Measurements from ENCODE around the gene APOD. TPM values are rescaled to one million over a fixed set of nuclear protein-coding genes. Genes with fewer than 3 reads are reported as not detected.
"Not testable (repeated sequence)": the region's sequence is repeated elsewhere in the genome, so short reads cannot be mapped to it uniquely, and the experiment has no call there.

APOD gene
- total RNA-seq, 1 donor from 2014 or later = not detected

- not testable (repeated sequence) for H3K4me3 ChIP-seq (ENCODE audit: insufficient read depth, low read depth, low read length); H2AFZ ChIP-seq (ENCODE audit: low read depth, low read length); DNase-seq (ENCODE audit: low read depth); FAIRE-seq; H3K9me3 ChIP-seq (ENCODE audit: insufficient read depth, low read depth, low read length); H3K4me2 ChIP-seq (ENCODE audit: low read length); H3K27me3 Mint-ChIP-seq (ENCODE audit: low read depth, unreplicated experiment); H3K9me3 Mint-ChIP-seq (ENCODE audit: unreplicated experiment); H3K4me3 Mint-ChIP-seq (ENCODE audit: unreplicated experiment); H3K27ac ChIP-seq (ENCODE audit: low read depth, low read length); H3K27ac Mint-ChIP-seq (ENCODE audit: unreplicated experiment); H3K4me1 Mint-ChIP-seq (ENCODE audit: low read depth, unreplicated experiment); H3K27me3 ChIP-seq (ENCODE audit: insufficient read depth, low read length); H3K79me2 ChIP-seq (ENCODE audit: insufficient read depth, low read length); H3K4me1 ChIP-seq (ENCODE audit: insufficient read depth, low read length); H3K36me3 ChIP-seq (ENCODE audit: insufficient read depth, low read length); H3K9ac ChIP-seq (ENCODE audit: low read length); H3K36me3 Mint-ChIP-seq (ENCODE audit: low read depth, unreplicated experiment); H4K20me1 ChIP-seq (ENCODE audit: insufficient read depth, low read length)
These were observed 46.6 kb upstream of the APOD start for GRCh38 chr3:195630086-195630917.

- FAIRE-seq; H3K4me3 Mint-ChIP-seq (ENCODE audit: unreplicated experiment); H3K27ac ChIP-seq (ENCODE audit: low read depth, low read length); H3K4me1 Mint-ChIP-seq (ENCODE audit: low read depth, unreplicated experiment); H3K9ac ChIP-seq (ENCODE audit: low read length); H3K4me3 ChIP-seq (ENCODE audit: insufficient read depth, low read depth, low read length); DNase-seq (ENCODE audit: low read depth); H3K36me3 ChIP-seq (ENCODE audit: insufficient read depth, low read length); H3K27ac Mint-ChIP-seq (ENCODE audit: unreplicated experiment); H3K4me1 ChIP-seq (ENCODE audit: insufficient read depth, low read length); H3K4me2 ChIP-seq (ENCODE audit: low read length); H2AFZ ChIP-seq (ENCODE audit: low read depth, low read length); H3K9me3 Mint-ChIP-seq (ENCODE audit: unreplicated experiment); H4K20me1 ChIP-seq (ENCODE audit: insufficient read depth, low read length); H3K27me3 ChIP-seq (ENCODE audit: insufficient read depth, low read length); H3K9me3 ChIP-seq (ENCODE audit: insufficient read depth, low read depth, low read length); H3K79me2 ChIP-seq (ENCODE audit: insufficient read depth, low read length); H3K27me3 Mint-ChIP-seq (ENCODE audit: low read depth, unreplicated experiment); H3K36me3 Mint-ChIP-seq (ENCODE audit: low read depth, unreplicated experiment): not testable (repeated sequence)
These were observed 45.9 kb upstream of the APOD start for GRCh38 chr3:195629682-195630081.

GRCh38 chr3:195628386-195628920 is 44.7 kb upstream of the APOD start:
- H3K27me3 Mint-ChIP-seq (ENCODE audit: low read depth, unreplicated experiment); H3K36me3 ChIP-seq (ENCODE audit: insufficient read depth, low read length); H3K79me2 ChIP-seq (ENCODE audit: insufficient read depth, low read length); H3K4me1 ChIP-seq (ENCODE audit: insufficient read depth, low read length); H3K36me3 Mint-ChIP-seq (ENCODE audit: low read depth, unreplicated experiment); DNase-seq (ENCODE audit: low read depth); H3K9me3 ChIP-seq (ENCODE audit: insufficient read depth, low read depth, low read length); H3K27ac Mint-ChIP-seq (ENCODE audit: unreplicated experiment); H3K27me3 ChIP-seq (ENCODE audit: insufficient read depth, low read length); H3K4me2 ChIP-seq (ENCODE audit: low read length); H2AFZ ChIP-seq (ENCODE audit: low read depth, low read length); FAIRE-seq; H3K9me3 Mint-ChIP-seq (ENCODE audit: unreplicated experiment); H3K9ac ChIP-seq (ENCODE audit: low read length); H3K4me3 Mint-ChIP-seq (ENCODE audit: unreplicated experiment); H3K4me3 ChIP-seq (ENCODE audit: insufficient read depth, low read depth, low read length); H3K27ac ChIP-seq (ENCODE audit: low read depth, low read length); H3K4me1 Mint-ChIP-seq (ENCODE audit: low read depth, unreplicated experiment); H4K20me1 ChIP-seq (ENCODE audit: insufficient read depth, low read length): not testable (repeated sequence)

- H3K27me3 Mint-ChIP-seq (ENCODE audit: low read depth, unreplicated experiment); H3K9ac ChIP-seq (ENCODE audit: low read length); H3K79me2 ChIP-seq (ENCODE audit: insufficient read depth, low read length); H3K4me1 ChIP-seq (ENCODE audit: insufficient read depth, low read length); DNase-seq (ENCODE audit: low read depth); H3K36me3 Mint-ChIP-seq (ENCODE audit: low read depth, unreplicated experiment); H4K20me1 ChIP-seq (ENCODE audit: insufficient read depth, low read length); H3K9me3 Mint-ChIP-seq (ENCODE audit: unreplicated experiment); H3K9me3 ChIP-seq (ENCODE audit: insufficient read depth, low read depth, low read length); H3K27me3 ChIP-seq (ENCODE audit: insufficient read depth, low read length); H3K36me3 ChIP-seq (ENCODE audit: insufficient read depth, low read length); FAIRE-seq; H3K4me3 ChIP-seq (ENCODE audit: insufficient read depth, low read depth, low read length); H3K4me2 ChIP-seq (ENCODE audit: low read length); H2AFZ ChIP-seq (ENCODE audit: low read depth, low read length); H3K27ac ChIP-seq (ENCODE audit: low read depth, low read length); H3K4me1 Mint-ChIP-seq (ENCODE audit: low read depth, unreplicated experiment); H3K27ac Mint-ChIP-seq (ENCODE audit: unreplicated experiment); H3K4me3 Mint-ChIP-seq (ENCODE audit: unreplicated experiment): not testable (repeated sequence)
These were observed 44.0 kb upstream of the APOD start for GRCh38 chr3:195627515-195628385.

- not testable (repeated sequence) for H3K4me2 ChIP-seq (ENCODE audit: low read length); FAIRE-seq; H3K27ac ChIP-seq (ENCODE audit: low read depth, low read length); H4K20me1 ChIP-seq (ENCODE audit: insufficient read depth, low read length); H3K27ac Mint-ChIP-seq (ENCODE audit: unreplicated experiment); H3K36me3 Mint-ChIP-seq (ENCODE audit: low read depth, unreplicated experiment); H3K27me3 Mint-ChIP-seq (ENCODE audit: low read depth, unreplicated experiment); H3K9me3 Mint-ChIP-seq (ENCODE audit: unreplicated experiment); DNase-seq (ENCODE audit: low read depth); H3K4me1 ChIP-seq (ENCODE audit: insufficient read depth, low read length); H3K9ac ChIP-seq (ENCODE audit: low read length); H2AFZ ChIP-seq (ENCODE audit: low read depth, low read length); H3K9me3 ChIP-seq (ENCODE audit: insufficient read depth, low read depth, low read length); H3K4me1 Mint-ChIP-seq (ENCODE audit: low read depth, unreplicated experiment); H3K79me2 ChIP-seq (ENCODE audit: insufficient read depth, low read length); H3K27me3 ChIP-seq (ENCODE audit: insufficient read depth, low read length); H3K4me3 ChIP-seq (ENCODE audit: insufficient read depth, low read depth, low read length); H3K36me3 ChIP-seq (ENCODE audit: insufficient read depth, low read length)
- H3K4me3 Mint-ChIP-seq (ENCODE audit: unreplicated experiment) = peak overlapping the region; percentile 57
These were observed 41.1 kb upstream of the APOD start for GRCh38 chr3:195624603-195625560.

All from astrocyte (in vitro differentiated cells and primary cell).